HG02943 (cell line): Measurements from ENCODE around the gene RIMS4.

ENCODE experiments used
- ATAC-seq: cut with Tn5 transposase; IDR thresholded peaks from one replicate; pipeline ENCODE4 v1.9.1; 2021; ENCODE audit warnings: mild to moderate bottlenecking, low read depth, moderate library complexity; ENCODE audit not compliant: unreplicated experiment

The RIMS4 gene

DNA sequence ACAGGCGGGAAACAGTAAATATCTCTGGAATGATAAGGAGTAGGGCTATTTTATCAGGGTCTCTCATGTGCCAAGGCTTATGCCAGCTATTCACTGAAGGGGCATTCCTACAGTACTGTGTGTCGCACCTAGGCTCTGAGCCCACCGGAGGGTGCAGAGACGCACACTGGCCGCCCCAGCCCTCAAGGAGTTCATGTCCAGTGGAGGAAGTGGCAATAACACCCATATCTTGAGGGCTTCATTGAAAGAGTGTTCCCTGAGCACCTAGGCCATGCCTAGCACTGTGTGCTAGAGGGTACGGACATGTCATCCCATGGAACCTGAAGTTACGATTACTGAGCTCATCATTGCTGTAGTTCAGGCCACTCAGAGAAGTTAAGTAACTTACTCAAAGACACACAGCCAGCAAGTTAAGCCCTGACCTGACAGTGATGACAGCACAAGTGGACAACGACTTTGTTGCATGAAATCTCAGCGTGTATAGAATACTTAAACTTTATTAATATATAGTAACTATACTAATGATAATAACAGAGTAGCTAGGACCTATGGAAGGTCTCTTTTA lies 86.5 kb downstream of the RIMS4 start:
- no peak for ATAC-seq

DNA sequence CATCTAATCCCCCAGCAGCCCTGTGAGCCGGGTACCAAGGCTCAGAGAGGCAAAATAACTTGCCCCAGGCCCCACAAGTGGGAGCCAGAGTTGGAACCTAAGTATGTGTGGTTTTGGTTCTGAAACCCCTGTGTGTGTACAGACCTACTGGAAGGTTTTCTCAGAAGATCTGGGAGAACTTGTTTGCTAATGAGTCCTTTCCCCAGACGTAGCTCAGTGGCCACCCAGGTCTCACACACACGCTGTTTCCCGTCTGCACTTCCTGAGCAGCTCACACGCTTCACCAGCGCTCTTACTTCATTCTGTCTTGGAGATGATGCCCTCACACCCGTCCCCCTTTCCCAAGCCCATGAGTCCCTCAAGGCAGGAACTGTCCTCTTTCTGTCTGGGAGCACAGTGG lies 87.0 kb downstream of the RIMS4 start:
- ATAC-seq: no peak

DNA sequence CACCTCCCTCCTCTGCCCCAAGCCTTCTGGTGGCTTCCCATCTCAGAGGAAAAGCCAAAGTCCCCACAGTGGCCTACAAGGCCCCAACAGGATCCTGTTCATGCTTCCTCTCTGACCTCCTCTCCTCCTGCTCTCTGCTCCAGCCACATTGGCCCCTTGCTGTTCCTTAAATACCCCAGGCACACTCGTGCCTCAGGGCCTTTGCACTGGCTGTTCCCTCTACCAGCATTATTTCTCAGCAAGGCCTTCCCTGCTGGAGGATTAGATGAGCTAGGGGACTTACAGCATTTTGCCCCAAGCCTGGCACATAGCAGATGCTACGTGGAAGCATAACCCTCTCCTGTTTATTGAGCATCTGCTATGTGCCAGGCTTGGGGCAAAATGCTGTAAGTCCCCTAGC lies 87.4 kb downstream of the RIMS4 start:
- ATAC-seq: no peak

DNA sequence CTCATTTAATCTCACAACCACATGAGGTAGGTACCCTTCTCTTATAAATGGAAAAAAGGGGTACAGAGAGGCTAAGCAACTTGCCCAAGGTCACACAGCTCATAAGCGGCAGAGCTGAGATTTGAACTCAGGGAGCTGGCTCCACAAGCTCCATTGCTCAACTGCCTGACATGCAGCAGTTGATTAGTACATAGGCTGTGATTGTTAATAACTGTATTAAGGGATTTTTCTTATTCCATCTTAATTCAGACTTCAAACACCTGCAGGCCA lies 88.6 kb downstream of the RIMS4 start:
- ATAC-seq: no peak

DNA sequence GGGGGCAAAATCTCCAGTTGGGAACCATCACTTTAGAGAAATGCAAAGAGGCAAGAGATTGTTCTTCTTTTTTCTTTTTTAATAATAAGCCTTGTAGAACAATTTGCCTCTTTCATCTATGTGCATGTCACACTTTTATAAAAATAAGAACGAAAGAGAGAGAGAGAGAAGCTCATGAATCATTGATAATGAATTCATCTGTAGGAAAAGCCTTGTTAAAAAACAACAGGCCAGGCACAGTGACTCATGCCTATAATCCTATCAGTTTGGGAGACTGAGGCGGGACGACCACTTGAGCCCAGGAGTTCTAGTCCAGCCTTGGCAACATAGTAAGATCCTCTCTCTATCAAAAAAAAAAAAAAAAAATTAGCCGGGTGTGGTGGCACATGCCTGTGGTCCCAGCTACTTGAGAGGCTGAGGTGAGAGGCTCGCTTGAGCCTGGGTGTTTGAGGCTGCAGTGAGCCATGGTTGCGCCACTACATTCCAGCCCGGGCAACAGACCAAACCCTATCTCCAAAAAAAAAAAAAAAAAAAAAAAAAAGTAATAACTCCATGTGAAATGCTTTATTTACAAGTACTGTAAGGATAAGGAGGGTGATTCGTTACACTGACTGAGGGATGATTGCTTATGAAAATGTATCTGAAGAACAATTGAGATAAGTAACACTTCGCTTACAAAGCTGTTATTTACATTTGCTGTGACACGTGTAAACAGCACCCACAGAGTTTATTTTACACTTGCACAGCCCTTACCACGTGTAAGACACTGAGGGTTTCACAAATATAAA lies 89.2 kb downstream of the RIMS4 start:
- ATAC-seq: no peak

DNA sequence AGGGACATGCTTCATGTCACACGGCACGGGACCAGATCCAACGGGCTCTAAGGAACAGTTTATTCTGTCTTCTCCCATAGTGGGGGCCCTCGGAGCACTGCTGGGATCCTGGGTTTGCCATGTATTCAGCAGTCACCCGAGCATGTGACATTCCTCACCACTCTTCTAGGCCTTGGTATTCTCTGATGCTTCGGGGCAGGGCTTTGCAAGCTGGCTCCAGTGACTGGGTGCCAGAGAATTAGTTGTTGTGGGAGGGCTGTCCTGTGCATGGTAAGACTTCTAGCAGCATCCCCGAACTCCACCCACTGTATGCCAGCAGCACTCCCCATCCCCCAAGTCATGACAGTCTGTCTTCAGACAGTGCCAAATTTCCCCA lies 89.7 kb downstream of the RIMS4 start:
- ATAC-seq: no peak

DNA sequence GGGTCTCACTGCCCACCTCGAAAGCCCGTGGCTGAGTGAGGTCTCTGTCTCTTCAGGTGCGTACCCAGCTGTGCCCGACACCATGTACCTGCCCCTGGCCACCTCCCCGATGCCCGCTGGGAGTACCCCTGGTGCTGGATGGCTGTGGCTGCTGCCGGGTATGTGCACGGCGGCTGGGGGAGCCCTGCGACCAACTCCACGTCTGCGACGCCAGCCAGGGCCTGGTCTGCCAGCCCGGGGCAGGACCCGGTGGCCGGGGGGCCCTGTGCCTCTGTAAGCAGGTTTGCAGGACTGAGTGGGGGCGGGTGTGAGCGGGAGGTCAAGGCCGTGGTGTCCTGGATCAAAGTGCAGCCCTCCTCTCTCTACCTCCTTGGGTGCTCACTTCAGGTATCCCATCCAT lies 90.5 kb downstream of the RIMS4 start:
- ATAC-seq: no peak

DNA sequence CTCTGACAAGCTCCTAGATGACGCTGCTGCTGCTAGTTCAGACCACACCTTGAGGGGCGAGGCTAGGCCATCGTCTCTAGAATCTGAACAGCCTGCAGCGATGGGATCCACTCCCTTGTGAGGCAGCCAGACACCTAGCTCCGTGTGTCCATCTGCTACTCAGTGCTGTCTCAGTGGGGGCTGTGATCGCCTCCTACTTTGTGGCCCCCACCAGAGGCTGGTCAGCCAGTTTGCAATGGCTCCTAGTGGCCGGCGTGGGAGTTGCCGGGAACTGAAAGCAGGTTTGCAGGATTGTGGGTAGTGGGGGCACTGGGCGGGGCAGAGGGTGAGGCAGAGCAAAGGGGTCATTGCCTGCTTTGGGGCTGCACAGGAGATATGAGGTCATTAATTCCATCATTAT lies 92.4 kb downstream of the RIMS4 start:
- ATAC-seq: no peak

DNA sequence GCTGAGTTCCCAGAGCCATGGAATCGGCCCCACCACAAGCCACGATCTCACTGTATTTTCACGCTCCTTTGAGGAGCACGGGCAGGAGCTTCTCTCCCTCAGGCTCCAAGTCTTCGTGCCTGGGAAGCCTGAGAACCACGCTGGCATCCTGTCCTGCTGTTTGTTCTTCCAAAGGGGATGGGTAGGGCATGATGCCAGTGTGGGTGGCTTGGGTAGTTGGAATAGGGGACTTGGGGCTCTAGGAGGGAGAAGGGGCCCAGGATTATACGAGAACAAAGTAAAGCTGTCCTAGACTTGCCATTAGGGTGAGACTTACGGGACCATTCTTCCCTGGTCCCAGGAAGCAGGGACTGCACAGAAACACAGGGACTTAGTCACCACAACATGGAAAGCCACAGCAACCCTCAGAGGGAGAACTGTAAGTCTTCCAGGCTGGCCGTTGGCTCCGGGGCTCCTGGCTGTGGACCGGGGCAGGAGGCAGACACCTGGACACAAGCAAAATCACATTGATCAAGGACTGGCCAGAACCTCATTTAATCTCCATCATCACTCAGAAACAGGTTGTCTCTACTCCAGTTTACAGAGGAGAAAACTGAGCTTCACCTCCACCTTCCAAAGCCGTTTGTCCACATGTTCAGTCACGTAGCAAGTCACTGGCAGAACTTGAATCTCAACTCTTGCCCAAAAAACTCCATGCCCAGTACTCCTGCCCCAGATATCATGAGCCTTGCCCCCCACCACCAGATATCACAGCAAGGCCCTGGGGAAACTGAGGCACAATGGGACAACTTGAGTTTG lies 93.8 kb downstream of the RIMS4 start:
- no peak for ATAC-seq

DNA sequence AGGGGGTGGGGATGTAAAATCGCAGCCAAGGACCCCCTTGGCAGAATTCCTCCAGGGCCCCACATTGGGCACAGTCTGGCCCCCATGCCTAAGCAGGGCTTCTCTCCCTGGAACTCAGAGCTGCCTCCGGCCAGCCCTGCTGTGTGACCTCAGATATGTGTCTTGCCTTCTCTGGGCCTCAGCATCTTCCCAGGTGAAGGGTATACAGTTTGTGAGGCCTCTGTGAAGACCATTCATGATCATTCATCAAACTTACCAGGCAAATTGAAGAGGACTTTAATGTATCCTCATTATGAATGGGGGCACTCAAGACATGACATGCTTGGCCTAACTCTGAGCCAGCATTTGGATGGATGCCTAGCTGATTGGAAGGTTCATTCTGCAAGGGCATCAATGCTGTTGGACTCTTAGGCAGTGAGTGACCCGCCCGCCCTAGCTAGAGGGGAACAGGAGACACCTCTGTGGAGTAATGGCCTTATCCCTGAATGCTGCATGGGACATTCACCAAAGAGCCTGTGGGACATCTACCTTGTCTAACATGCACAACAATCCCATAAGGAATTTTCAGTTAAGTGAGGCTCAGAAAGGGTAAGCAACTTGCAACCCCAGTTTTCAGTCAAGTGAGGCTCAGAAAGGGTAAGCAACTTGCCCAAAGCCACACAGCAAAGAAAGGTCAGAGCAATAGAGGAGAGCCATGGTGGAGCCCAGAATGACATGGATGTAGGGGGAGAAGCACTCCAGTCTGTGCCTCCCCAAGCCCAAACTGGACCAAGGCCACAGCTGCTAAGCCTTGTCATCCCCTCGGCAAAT lies 94.6 kb downstream of the RIMS4 start:
- no peak for ATAC-seq

DNA sequence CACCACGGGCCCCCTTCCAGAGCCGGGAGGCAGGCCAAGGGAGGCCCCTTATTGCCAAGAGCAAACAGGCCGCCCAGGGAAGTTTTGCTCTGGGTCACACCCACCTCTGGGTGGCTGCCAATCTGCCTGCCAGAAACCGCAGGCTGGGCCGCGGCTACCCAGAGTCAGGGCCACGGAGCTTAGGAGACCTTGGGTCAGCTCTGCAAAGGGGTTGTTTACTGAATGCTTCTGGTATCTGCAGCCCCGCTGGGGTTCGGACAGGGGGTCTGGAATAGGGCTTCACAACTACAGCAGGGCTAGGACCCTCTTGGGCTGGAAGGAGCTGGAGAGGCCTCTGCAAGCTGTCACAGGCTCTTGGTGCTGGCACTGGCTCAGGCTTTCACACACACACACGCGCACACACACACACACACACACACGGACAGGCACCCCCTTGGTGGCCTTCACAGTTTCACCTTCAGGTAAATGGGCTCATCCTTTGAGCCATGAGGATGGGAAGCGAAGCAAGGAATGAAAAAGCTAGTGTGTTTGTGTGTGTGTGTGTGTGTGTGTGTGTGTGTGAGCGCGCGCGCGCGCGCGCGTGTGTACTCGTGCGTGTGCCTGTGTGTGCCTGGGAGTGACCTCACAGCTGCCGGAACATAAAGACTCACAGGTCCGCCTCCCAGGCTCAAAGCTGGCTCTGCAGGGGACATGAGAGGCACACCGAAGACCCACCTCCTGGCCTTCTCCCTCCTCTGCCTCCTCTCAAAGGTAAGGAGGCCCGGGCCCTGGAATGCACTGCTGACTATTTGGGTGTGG lies 95.4 kb downstream of the RIMS4 start, which contains the start of gene CCN5:
CCN5 (plus strand) TSS at position 669 of the 798 bp plus-strand sequence; CDS start at position 691, 22 bp downstream.
- ATAC-seq: no peak

DNA sequence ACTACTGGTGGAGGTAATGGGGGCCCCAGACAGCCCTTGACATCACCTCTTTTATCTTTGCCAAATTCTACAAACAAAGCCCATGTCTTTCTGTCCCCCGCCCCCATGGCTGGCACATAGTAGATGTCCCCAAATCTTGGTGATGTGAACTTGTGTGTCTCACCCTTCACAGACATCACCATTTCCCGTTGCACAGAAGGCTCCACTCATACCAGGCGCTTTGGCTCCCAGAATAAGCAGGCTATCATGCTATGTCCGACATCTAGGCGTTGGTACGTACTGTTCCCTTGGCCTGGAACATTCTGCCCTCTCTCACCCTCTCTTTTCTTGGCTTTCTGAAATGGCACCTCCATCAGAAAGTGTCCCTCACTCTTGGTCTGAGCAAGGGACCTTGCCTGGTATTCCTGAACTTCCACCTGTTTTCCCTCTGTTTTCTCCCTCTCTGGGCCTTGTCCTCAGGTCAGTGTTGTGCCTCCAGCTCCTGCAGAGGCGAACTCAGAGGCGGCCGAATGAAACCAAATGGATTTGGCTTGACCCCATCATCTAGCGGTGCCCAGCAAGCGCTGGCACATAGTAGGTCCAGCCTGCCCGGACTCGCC lies 96.1 kb downstream of the RIMS4 start:
- no peak for ATAC-seq

DNA sequence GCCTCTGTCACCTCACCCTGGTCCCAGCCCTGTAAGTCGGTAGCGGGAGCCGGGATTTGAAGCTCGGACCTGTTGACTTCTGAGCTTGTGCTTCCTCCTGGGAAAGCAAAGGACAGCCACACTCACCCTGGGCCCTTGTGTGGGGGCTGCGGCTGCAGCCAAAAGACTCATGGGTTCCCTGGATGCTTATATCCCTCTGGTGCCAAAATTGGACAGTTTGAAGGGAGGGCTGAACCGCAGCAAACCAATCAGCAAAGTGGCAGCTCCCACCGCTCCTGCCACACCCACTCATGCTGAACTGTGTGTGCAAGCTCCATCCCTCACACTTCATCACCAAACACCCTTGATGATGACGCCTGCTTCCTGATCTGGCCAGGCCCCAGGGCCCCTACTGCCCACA lies 99.1 kb downstream of the RIMS4 start:
- ATAC-seq: no peak

DNA sequence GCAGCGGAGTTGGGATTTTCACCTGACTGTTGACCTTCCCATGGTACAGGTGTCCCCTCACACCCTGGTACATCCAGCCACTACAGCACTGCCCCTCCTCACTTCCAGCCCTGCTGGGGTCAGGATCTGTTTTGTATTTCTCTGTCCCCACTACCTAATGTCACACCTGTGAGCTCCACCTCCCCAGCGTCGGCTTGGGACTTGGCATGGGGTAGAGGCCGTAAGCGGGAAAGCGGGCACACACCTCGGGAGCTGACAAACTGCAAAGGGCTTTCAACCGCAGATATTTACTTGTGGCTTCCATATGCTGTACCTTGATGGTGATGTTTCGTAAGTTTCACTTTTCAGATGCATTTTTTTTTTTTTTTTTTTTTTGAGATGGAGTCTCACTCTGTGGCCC lies 100.5 kb downstream of the RIMS4 start:
- ATAC-seq: no peak

DNA sequence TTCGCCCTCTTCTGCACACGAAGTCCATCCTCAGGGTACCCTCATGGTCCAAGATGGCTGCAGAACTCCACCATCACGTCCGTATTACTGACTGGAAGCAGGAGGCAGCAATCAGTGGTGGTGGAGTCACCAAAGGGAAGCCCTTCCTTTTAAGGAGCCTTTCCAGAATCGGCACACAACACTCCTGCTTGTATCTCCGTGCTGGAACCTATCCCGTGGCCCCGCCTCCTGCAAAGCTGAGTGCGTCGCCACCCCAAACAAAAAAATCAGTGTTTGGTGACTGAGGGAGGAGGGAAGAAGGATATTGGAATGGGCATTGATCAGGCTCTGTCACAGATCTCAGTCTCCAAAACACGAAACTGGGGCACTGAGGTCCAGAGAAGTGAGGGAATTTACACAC lies 101.0 kb downstream of the RIMS4 start:
- no peak for ATAC-seq

DNA sequence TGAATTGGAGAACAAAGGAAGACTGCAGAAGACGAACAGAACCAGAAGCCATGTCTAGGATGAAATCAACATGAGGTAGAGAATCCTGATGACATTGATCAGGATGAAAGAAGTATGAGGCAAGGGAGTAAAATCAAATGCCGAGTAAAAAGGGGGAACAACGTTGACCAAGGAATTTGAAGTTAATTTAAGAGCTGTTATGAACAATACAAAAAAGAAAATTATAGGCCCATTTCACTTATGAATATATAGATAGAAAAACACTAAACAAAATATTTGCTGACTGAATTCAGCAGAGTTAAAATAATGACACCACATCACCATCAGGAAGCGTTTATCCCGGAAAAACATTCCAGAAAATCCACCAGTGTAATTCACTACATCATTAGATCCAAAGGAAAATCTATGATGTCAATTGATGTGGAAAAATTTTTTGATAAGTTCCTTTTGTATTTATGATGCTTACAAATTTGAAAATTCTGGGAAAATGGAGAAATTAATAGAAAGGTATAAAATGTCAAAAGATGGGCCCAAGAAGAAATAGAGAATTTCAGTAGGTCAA lies 103.2 kb downstream of the RIMS4 start:
- ATAC-seq: no peak

DNA sequence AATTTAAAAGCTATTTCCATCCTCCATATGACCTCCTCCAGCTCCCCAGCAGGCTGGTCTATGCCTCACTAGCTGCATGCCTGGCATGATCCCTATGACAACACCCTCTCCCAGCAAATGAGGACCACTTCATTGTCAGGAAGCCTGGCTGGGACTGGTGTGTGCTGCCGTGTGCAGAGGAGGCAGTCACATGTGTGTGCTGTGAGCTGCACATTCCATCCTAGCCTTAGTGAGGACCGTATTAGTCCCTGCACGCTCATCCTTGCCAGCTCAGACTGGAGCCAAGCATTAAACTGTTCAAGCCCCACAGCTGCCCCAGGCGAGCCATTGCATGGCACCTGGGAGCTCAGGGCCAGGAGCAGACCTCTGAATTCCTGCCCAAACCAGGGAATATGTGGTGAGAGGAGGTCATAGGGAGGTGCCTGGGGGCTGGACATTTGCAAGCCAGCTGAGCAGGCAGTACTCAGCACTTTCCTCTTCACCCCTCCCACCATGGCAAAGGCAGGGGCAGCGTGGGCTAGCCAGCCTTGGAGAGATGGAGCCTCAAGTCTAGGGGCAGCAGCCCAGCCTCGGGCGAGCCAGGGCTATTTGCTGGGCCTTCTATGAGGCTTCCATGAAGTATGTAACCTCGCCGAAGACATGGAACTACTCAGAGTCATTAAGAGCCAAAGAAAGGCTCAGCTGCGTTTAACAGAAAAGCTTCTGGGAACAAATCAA lies 103.9 kb downstream of the RIMS4 start:
- no peak for ATAC-seq

DNA sequence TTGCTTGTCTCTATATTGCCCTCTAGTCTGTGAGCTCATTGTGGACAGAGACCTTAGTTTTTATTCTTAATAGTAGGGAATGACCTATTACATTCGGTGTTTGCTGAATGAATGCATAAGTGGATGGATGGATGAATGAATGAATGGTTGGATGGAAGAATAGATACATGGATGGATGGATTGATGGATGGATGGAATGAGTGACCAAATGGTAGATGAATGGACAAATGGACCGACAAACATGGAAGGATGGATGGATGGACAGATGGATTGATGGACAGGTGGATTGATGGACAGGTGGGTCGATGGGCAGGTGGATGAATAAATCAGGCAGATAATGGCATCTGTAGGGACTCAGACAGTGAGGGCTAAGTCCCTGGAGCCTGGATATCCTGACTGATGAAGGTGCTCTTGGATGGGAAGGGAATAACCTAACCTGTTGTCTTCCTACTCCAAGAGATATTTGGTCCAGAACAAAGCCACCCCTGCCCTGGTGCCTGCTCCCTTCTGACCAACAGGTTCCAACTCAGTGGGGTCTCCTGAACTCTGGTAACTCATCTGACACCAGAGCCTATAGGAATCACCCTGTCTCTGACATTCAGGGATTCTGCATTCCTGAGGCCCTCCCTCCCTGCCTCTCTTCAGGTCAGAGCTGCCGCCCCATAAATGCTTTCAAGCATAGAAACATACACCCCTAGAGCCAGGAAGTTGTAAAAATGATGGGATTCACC lies 104.8 kb downstream of the RIMS4 start:
- ATAC-seq: no peak
